GM23338 (cell line): ENCODE measurements around the gene EXOC3. TPM values are rescaled to one million over a fixed set of nuclear protein-coding genes. Genes with fewer than 3 reads are reported as not detected.

Source experiments
- ATAC-seq: fragments of 200-7000 bp; cut with Tn5 transposase; 3 replicates; pipeline ENCODE4 v1.9.1; 2020
- DNase-seq: peaks from one replicate; pipeline ENCODE4 v3.0.0-alpha.2; 2015; ENCODE audit warnings: low spot score
- H2AFZ ChIP-seq: fragments of 200-600 bp; sonication (generic); 2 replicates; pipeline ENCODE4 v1.8.0; 2016; ENCODE audit warnings: antibody characterized with exemption, mild to moderate bottlenecking, moderate library complexity
- H3F3A ChIP-seq: fragments of 200-600 bp; sonication (generic); replicated peaks from 2 replicates; pipeline ENCODE4 v1.8.0; 2017; ENCODE audit warnings: antibody characterized with exemption, mixed run types, low read depth
- H3K27ac ChIP-seq: fragments of 200-600 bp; sonication (generic); 2 replicates; pipeline ENCODE4 v1.6.1; 2016; ENCODE audit warnings: low read depth
- H3K27me3 ChIP-seq: fragments of 200-600 bp; sonication (generic); 2 replicates; pipeline ENCODE4 v1.8.0; 2016; ENCODE audit warnings: mild to moderate bottlenecking, mixed run types, moderate library complexity; ENCODE audit not compliant: insufficient read depth
- H3K36me3 ChIP-seq: fragments of 200-600 bp; sonication (generic); 2 replicates; pipeline ENCODE4 v1.8.0; 2016; ENCODE audit warnings: mild to moderate bottlenecking; ENCODE audit not compliant: insufficient read depth
- H3K4me1 ChIP-seq: fragments of 200-600 bp; sonication (generic); 2 replicates; pipeline ENCODE4 v1.8.0; 2016; ENCODE audit warnings: mild to moderate bottlenecking, moderate library complexity; ENCODE audit not compliant: insufficient read depth
- H3K4me2 ChIP-seq: fragments of 200-600 bp; sonication (generic); 2 replicates; pipeline ENCODE4 v1.7.1; 2017; ENCODE audit warnings: mixed run types
- H3K4me3 ChIP-seq: fragments of 200-600 bp; sonication (generic); 2 replicates; pipeline ENCODE4 v1.6.1; 2016; ENCODE audit warnings: mixed run types
- H3K79me2 ChIP-seq: fragments of 200-600 bp; sonication (generic); replicated peaks from 2 replicates; pipeline ENCODE4 v1.8.0; 2017; ENCODE audit warnings: mild to moderate bottlenecking; ENCODE audit not compliant: insufficient read depth
- H3K9me2 ChIP-seq: fragments of 200-600 bp; sonication (generic); 2 replicates; pipeline ENCODE4 v1.8.0; 2017; ENCODE audit not compliant: insufficient read depth
- H4K20me1 ChIP-seq: fragments of 200-600 bp; sonication (generic); replicated peaks from 2 replicates; pipeline ENCODE4 v1.8.0; 2017; ENCODE audit warnings: mild to moderate bottlenecking; ENCODE audit not compliant: insufficient read depth
- H3K27ac Mint-ChIP-seq: 2 replicates; pipeline ENCODE4 v1.8.0; 2020; ENCODE audit warnings: inconsistent platforms, mild to moderate bottlenecking, moderate library complexity, mixed read lengths
- H3K27me3 Mint-ChIP-seq: 3 replicates; pipeline ENCODE4 v1.8.0; 2022; ENCODE audit warnings: low read depth, mild to moderate bottlenecking, moderate library complexity, mixed read lengths, inconsistent platforms; ENCODE audit not compliant: insufficient read depth, poor library complexity
- H3K36me3 Mint-ChIP-seq: 3 replicates; pipeline ENCODE4 v1.8.0; 2021; ENCODE audit warnings: low read depth, mild to moderate bottlenecking, inconsistent platforms, moderate library complexity, mixed read lengths
- H3K4me1 Mint-ChIP-seq: 3 replicates; pipeline ENCODE4 v1.8.0; 2020; ENCODE audit warnings: mild to moderate bottlenecking, inconsistent platforms, mixed read lengths
- H3K4me3 Mint-ChIP-seq: 3 replicates; pipeline ENCODE4 v1.8.0; 2021; ENCODE audit warnings: moderate library complexity, mild to moderate bottlenecking, inconsistent platforms, mixed read lengths
- H3K9me3 Mint-ChIP-seq: 3 replicates; pipeline ENCODE4 v1.8.0; 2020; ENCODE audit warnings: moderate library complexity, mild to moderate bottlenecking, inconsistent platforms, mixed read lengths
- CREB1 ChIP-seq: fragments of 250-450 bp; sonication (Bioruptor Pico); IDR thresholded peaks from 2 replicates; pipeline ENCODE4 v1.5.0; 2020; ENCODE audit warnings: low read depth, mild to moderate bottlenecking, moderate library complexity
- EZH2 ChIP-seq: fragments of 200-600 bp; sonication (generic); IDR thresholded peaks from one replicate; pipeline ENCODE4 v1.8.0; 2017; ENCODE audit warnings: antibody characterized with exemption, mild to moderate bottlenecking, low read depth; ENCODE audit not compliant: unreplicated experiment
- EZH2phosphoT487 ChIP-seq: fragments of 200-600 bp; sonication (generic); IDR thresholded peaks from one replicate; pipeline ENCODE4 v1.8.1; 2018; ENCODE audit warnings: antibody characterized with exemption; ENCODE audit not compliant: unreplicated experiment
- JUNB ChIP-seq: IDR thresholded peaks from one replicate; pipeline ENCODE4 v1.6.1; 2016; ENCODE audit warnings: antibody characterized with exemption; ENCODE audit not compliant: unreplicated experiment
- NANOG ChIP-seq: IDR thresholded peaks from 2 replicates; pipeline ENCODE4 v1.6.1; 2016; ENCODE audit warnings: antibody characterized with exemption, borderline replicate concordance
- POLR2AphosphoS5 ChIP-seq: IDR thresholded peaks from 2 replicates; pipeline ENCODE4 v1.6.1; 2016; ENCODE audit warnings: antibody characterized with exemption, low read depth
- STAT1 ChIP-seq: IDR thresholded peaks from one replicate; pipeline ENCODE4 v1.6.1; 2016; ENCODE audit warnings: antibody characterized with exemption; ENCODE audit not compliant: unreplicated experiment
- ZNF114 ChIP-seq: fragments of 250-450 bp; sonication (Bioruptor Pico); IDR thresholded peaks from 2 replicates; pipeline ENCODE4 v1.5.0; 2020; ENCODE audit warnings: mild to moderate bottlenecking, moderate library complexity
- ZNF331 ChIP-seq: fragments of 250-450 bp; sonication (Bioruptor Pico); IDR thresholded peaks from 2 replicates; pipeline ENCODE4 v1.5.0; 2020; ENCODE audit warnings: low read depth, mild to moderate bottlenecking, moderate library complexity
- ZNF462 ChIP-seq: fragments of 250-450 bp; sonication (Bioruptor Pico); IDR thresholded peaks from 2 replicates; pipeline ENCODE4 v1.5.0; 2020; ENCODE audit warnings: mild to moderate bottlenecking, moderate library complexity
- polyA plus RNA-seq: library from polyadenylated mRNA; unstranded; fragments of >200 nt; fragmentation: Nextera tagmentation; extraction: Ambion mirVana; gene quantifications from 2 replicates; pipeline ENCODE4 v1.2.1, GENCODE V29; 2016
- total RNA-seq: library from RNA; depleted of rRNA; stranded (reverse); fragments of >200 nt; shearing (Covaris generic); gene quantifications from 2 replicates; pipeline ENCODE4 v1.2.3, GENCODE V29; 2014
- TF ChIP-seq, protein P1 (sequence below): IDR thresholded peaks from one replicate; pipeline ENCODE4 v1.6.1; 2018; ENCODE audit warnings: antibody characterized with exemption; ENCODE audit not compliant: unreplicated experiment
- TF ChIP-seq, protein P2 (sequence below): IDR thresholded peaks from 2 replicates; pipeline ENCODE4 v1.6.1; 2016; ENCODE audit warnings: antibody characterized with exemption
- TF ChIP-seq, protein P3 (sequence below), 2 experiments: fragments of 200-600 bp in 1 of 2; sonication (generic) in 1 of 2; conservative IDR thresholded peaks; 2 replicates each; pipeline versions ENCODE4 v1.5.1 to v1.6.1; 2016 to 2017; ENCODE audit warnings: antibody characterized with exemption in 2 of 2, low read depth in 2 of 2, mild to moderate bottlenecking in 2 of 2, moderate library complexity in 1 of 2

The EXOC3 gene
- total and polyA plus RNA-seq, 2 experiments from 2014 or later, result 13.4 to 31.6 TPM

DNA sequence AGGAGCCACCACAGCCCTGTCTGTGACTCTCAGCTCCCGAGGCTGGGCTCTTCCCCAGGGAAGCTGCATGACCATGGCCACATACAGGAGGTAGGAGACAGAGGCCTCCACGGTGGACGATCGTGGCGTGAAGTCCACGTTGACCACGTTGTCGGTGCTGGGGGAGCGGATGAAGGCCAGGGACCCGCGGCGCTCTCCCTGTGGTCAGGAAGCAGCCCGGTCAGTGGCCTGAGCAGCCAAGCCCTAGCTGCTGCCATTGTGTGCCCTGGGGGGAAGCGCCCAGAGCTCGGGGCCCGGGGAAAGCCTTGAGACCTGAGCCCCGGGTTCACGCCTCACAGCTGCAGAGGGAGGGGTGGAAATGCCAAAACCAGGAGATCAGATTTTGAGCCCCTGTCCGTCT, 34.3 kb downstream of the EXOC3 start:
- H3K27ac Mint-ChIP-seq, result no peak overlapping the region
- H3K36me3 Mint-ChIP-seq, result no peaks in the 10 kb centered on the region
- no peaks in the 10 kb centered on the region for H3F3A ChIP-seq
- H3K4me3 Mint-ChIP-seq, result no peak overlapping the region
- TF ChIP-seq EZH2 (no peak), POLR2AphosphoS5 (no peak), EZH2phosphoT487 (no peak), ZNF462 (no peak), STAT1 (no peak), JUNB (no peak), ZNF114 (CRISPR knock-in tag) (no peak), CREB1 (CRISPR knock-in tag) (no peak), NANOG (no peak), ZNF331 (CRISPR knock-in tag) (no peak)
- TF ChIP-seq, protein P1, sequence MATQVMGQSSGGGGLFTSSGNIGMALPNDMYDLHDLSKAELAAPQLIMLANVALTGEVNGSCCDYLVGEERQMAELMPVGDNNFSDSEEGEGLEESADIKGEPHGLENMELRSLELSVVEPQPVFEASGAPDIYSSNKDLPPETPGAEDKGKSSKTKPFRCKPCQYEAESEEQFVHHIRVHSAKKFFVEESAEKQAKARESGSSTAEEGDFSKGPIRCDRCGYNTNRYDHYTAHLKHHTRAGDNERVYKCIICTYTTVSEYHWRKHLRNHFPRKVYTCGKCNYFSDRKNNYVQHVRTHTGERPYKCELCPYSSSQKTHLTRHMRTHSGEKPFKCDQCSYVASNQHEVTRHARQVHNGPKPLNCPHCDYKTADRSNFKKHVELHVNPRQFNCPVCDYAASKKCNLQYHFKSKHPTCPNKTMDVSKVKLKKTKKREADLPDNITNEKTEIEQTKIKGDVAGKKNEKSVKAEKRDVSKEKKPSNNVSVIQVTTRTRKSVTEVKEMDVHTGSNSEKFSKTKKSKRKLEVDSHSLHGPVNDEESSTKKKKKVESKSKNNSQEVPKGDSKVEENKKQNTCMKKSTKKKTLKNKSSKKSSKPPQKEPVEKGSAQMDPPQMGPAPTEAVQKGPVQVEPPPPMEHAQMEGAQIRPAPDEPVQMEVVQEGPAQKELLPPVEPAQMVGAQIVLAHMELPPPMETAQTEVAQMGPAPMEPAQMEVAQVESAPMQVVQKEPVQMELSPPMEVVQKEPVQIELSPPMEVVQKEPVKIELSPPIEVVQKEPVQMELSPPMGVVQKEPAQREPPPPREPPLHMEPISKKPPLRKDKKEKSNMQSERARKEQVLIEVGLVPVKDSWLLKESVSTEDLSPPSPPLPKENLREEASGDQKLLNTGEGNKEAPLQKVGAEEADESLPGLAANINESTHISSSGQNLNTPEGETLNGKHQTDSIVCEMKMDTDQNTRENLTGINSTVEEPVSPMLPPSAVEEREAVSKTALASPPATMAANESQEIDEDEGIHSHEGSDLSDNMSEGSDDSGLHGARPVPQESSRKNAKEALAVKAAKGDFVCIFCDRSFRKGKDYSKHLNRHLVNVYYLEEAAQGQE, result no peak
- TF ChIP-seq, protein P2, sequence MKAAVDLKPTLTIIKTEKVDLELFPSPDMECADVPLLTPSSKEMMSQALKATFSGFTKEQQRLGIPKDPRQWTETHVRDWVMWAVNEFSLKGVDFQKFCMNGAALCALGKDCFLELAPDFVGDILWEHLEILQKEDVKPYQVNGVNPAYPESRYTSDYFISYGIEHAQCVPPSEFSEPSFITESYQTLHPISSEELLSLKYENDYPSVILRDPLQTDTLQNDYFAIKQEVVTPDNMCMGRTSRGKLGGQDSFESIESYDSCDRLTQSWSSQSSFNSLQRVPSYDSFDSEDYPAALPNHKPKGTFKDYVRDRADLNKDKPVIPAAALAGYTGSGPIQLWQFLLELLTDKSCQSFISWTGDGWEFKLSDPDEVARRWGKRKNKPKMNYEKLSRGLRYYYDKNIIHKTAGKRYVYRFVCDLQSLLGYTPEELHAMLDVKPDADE, result no peak
- TF ChIP-seq, protein P3, sequence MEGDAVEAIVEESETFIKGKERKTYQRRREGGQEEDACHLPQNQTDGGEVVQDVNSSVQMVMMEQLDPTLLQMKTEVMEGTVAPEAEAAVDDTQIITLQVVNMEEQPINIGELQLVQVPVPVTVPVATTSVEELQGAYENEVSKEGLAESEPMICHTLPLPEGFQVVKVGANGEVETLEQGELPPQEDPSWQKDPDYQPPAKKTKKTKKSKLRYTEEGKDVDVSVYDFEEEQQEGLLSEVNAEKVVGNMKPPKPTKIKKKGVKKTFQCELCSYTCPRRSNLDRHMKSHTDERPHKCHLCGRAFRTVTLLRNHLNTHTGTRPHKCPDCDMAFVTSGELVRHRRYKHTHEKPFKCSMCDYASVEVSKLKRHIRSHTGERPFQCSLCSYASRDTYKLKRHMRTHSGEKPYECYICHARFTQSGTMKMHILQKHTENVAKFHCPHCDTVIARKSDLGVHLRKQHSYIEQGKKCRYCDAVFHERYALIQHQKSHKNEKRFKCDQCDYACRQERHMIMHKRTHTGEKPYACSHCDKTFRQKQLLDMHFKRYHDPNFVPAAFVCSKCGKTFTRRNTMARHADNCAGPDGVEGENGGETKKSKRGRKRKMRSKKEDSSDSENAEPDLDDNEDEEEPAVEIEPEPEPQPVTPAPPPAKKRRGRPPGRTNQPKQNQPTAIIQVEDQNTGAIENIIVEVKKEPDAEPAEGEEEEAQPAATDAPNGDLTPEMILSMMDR (conservative IDR thresholded peaks at IDR 0.05; ENCODE audit: low read depth in 2 of 2), result no peak
- no peak for ATAC-seq
- no peaks in the 10 kb centered on the region for H3K36me3 ChIP-seq
- no peaks in the 10 kb centered on the region for H3K9me2 ChIP-seq
- peaks cover 35% of the 10 kb centered on the region for H3K27me3 Mint-ChIP-seq
- H3K27ac ChIP-seq, result no peak overlapping the region
- H3K4me3 ChIP-seq, result no peak overlapping the region
- no peak overlapping the region for H2AFZ ChIP-seq
- no peaks in the 10 kb centered on the region for H4K20me1 ChIP-seq
- no peaks in the 10 kb centered on the region for H3K79me2 ChIP-seq
- no peaks in the 10 kb centered on the region for H3K4me1 ChIP-seq
- DNase-seq, result no peak
- H3K9me3 Mint-ChIP-seq, result no peaks in the 10 kb centered on the region
- H3K27me3 ChIP-seq, result peaks cover 34% of the 10 kb centered on the region
- H3K4me2 ChIP-seq, result no peak overlapping the region
- H3K4me1 Mint-ChIP-seq, result peaks cover 3% of the 10 kb centered on the region; the same call in 1 of the 3 replicates
